ENCODE data around the gene FMNL2.
A peak's percentile ranks its signal among the peaks of the same experiment; 100 is the strongest.
"Not testable (repeated sequence)": the region's sequence is repeated elsewhere in the genome, so short reads cannot be mapped to it uniquely, and the experiment has no call there.

Gene FMNL2

GRCh38 chr2:152499331-152499816, 164.4 kb downstream of the FMNL2 start:
- peak; percentile 39 to 82 for DNase-seq

- peak; percentile 73 to 95 for DNase-seq
These were observed 165.1 kb downstream of the FMNL2 start for GRCh38 chr2:152499896-152500735.

GRCh38 chr2:152500772-152501171, 165.8 kb downstream of the FMNL2 start:
- no peak for DNase-seq

- DNase-seq, result no peak
These were observed 166.7 kb downstream of the FMNL2 start for GRCh38 chr2:152501666-152502065.

GRCh38 chr2:152504618-152505017, 169.6 kb downstream of the FMNL2 start:
- no peak for DNase-seq

GRCh38 chr2:152505495-152505906, 170.5 kb downstream of the FMNL2 start:
- DNase-seq, result peak; percentile 71 to 92

GRCh38 chr2:152506843-152507242, 171.9 kb downstream of the FMNL2 start:
- no peak for DNase-seq

GRCh38 chr2:152507907-152508306, 172.9 kb downstream of the FMNL2 start:
- no peak for DNase-seq

GRCh38 chr2:152508446-152508845, 173.5 kb downstream of the FMNL2 start:
- DNase-seq, result no peak

- no peak for DNase-seq
These were observed 175.0 kb downstream of the FMNL2 start for GRCh38 chr2:152509772-152510491.

- DNase-seq, result no peak
These were observed 175.6 kb downstream of the FMNL2 start for GRCh38 chr2:152510621-152511020.

- no peak for DNase-seq
These were observed 177.0 kb downstream of the FMNL2 start for GRCh38 chr2:152511981-152512380.

- DNase-seq, result no peak
These were observed 178.1 kb downstream of the FMNL2 start for GRCh38 chr2:152513029-152513428.

GRCh38 chr2:152513681-152514080, 178.7 kb downstream of the FMNL2 start:
- DNase-seq, result no peak

- DNase-seq, result no peak
These were observed 183.1 kb downstream of the FMNL2 start for GRCh38 chr2:152518034-152518433.

GRCh38 chr2:152518641-152519580, 183.9 kb downstream of the FMNL2 start:
- DNase-seq, result no peak

- no peak for DNase-seq
These were observed 184.6 kb downstream of the FMNL2 start for GRCh38 chr2:152519581-152519952.

GRCh38 chr2:152520759-152521158, 185.8 kb downstream of the FMNL2 start:
- DNase-seq, result no peak

- not testable (repeated sequence) for DNase-seq
These were observed 187.5 kb downstream of the FMNL2 start for GRCh38 chr2:152522446-152522845.

GRCh38 chr2:152523091-152523490, 188.1 kb downstream of the FMNL2 start:
- no peak for DNase-seq

GRCh38 chr2:152525277-152525838, 190.4 kb downstream of the FMNL2 start:
- no peak for DNase-seq

- DNase-seq, result no peak
These were observed 194.6 kb downstream of the FMNL2 start for GRCh38 chr2:152529420-152530115.

Measured in inflammatory macrophage treated with lipopolysaccharide for 1 hour (primary cell).